GM21576 (cell line): Measurements from ENCODE around the gene TNFRSF14.
"Not testable (repeated sequence)": the region's sequence is repeated elsewhere in the genome, so short reads cannot be mapped to it uniquely, and the experiment has no call there.

ENCODE experiments used
- ATAC-seq: cut with Tn5 transposase; IDR thresholded peaks from one replicate; pipeline ENCODE4 v1.9.1; 2021; ENCODE audit warnings: mild to moderate bottlenecking, moderate library complexity; ENCODE audit not compliant: unreplicated experiment

The TNFRSF14 gene

DNA sequence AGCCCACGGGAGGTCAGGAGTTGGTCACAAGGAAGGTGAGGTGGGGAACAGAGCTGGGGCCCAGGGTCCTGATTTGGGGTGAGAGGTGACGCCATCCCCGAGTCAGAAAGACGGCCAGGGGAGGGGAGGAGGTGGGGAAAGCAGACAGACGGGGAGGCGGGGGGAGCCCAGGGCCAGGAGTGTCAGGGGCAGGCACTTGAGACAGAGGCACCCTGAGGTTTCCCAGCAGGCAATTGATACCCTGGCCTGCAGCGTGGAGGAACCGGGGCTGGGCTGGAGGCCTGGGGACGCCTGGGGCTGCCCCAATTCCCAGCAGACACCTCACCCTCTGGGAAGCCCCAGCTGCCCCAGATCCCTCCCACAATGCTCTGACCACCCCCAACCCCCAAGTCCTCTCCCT lies 3.1 kb upstream of the TNFRSF14 start:
- not testable (repeated sequence) for ATAC-seq

DNA sequence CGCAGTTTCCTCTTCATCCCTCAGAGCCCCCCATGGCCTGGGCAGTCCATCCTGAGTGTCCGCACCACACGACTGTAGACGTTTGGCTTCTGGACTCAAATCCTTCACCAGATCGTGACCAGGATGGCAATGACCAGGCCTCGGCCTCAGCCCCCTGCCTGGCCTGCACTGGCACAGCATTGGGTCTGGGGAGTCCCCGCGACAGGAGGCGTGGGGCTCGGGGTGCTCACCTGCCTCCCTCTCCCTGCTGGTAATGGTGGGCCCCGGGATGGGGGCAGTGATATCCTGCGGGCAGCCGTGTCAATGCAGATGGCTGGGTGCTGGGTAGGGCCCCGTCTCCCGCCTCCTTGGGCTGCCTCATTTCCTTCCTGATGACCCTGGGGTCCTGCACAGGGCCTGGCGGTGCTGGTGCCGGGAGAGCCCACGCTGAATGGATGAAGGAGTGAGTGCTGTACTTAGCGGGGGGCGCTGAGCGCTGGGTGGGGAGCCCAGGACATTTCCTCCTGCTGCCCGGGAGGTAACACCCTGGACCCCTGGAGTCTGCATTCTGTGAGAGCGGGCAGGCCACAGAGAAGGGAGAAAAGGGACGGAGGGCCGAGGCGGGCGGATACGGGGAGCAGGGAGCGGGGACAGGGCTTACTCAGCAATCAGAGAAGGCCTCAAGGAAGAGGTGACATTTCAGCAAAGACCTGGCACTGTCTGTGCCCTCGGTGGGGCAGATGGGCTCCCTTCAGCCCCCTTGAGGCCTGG lies 2.1 kb upstream of the TNFRSF14 start:
- no peak for ATAC-seq

DNA sequence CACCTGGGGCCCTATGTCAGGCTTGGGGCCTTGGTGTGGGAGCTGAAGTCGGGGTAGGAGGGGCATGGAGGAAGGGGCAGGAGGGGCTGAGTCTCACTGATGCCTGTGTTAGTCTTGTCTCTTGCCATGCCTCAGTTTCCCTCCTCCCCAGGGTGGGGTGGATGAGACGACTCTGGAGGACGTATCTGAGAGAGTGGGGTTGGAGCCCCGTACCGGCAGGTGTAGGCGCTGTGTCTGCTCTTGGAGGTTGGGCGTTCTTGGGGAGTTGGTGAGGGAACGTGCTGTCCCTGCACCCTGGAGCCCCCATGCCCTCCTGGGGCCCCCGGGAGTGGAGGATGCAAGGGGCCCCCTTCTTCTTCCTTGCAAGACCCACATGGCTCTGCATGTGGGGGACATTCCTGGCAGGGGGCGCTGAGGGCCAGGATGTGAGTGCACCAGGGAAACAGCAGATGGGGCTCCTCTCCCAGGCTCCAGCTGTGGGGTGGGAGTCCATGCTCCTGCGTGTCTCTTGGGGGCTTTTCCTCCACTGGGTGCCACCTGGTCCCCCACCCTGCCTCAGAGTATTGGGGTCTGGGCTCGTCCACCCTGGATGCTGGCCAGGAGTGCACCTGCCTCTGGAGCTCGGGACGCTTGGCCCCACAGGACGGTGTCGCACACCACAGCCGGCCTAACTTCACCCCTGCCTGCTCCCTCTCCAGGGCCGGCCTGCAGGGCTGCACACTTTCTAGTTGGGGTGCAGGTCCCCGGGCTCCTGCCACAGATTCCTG lies 1.4 kb upstream of the TNFRSF14 start:
- ATAC-seq: no peak

DNA sequence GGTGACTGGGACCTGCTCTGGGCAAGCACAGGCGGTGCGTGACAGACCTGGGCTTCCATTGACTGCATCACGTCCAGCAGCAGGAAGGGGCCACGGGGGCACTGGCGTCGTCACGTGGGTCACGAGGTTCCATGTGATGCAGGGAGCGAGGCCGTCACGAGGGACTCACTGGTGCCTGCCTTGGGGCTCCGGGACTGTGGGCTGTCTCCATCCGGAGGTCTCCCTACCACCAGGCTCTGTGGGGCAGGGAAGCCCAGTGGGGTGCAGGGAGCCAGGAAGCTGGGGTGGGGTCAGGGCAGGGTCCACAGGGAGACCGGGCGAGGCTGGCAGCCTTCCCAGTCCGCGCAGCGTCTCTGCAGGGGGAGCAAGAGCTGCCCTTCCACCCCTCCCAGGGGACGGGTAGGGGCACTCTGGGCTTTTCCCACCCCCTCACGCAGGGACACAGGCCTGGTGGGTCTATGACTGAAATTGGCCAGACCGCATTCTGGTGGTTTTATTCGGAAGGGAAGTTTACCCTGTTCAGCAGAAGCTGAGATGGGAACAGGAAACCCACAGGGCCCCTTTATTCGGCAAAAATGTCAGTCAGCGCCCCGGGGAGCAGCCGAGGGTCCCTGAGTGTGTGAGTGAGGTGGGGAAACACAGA lies 416 bp upstream of the TNFRSF14 start:
- ATAC-seq: peak; percentile 31

DNA sequence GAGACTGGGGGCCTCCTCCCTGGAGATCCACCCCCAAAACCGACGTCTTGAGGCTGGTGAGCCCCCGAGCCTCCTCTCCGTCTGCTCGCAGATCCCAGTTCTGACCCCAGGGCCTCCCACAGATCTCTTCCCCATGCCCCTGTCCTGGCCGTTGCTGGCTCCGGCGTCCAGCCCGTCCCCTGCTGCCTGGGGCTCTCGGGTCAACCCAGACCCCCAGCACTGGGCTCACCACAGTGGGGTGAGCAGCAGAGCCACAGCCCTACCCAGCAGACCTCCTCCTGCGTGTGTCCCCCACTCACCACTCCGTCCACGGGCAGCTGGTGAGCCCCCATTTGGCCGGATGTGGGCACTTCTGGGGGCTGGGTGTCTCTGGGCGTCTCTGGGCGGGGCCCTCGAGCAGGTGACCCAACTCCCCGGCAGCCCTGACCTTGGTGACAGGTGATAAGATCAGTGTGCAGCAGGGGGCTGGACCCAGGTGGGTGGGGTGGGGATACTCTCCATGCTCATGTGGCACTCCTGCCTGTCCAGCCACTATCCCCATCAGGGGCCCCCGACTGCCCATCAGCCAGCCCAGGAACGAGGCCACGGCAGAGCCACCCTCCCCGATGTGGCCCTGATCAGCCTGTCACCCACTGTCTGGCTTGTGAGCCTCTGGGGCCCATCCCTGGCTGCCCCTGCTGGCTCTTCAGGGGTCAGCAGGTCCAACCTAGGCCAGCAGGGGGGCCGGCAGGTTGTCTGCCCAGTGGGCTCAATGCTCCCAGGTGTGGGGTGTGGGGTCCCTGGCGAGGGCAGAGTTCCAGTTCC lies 709 bp downstream of the TNFRSF14 start:
- no peak for ATAC-seq

DNA sequence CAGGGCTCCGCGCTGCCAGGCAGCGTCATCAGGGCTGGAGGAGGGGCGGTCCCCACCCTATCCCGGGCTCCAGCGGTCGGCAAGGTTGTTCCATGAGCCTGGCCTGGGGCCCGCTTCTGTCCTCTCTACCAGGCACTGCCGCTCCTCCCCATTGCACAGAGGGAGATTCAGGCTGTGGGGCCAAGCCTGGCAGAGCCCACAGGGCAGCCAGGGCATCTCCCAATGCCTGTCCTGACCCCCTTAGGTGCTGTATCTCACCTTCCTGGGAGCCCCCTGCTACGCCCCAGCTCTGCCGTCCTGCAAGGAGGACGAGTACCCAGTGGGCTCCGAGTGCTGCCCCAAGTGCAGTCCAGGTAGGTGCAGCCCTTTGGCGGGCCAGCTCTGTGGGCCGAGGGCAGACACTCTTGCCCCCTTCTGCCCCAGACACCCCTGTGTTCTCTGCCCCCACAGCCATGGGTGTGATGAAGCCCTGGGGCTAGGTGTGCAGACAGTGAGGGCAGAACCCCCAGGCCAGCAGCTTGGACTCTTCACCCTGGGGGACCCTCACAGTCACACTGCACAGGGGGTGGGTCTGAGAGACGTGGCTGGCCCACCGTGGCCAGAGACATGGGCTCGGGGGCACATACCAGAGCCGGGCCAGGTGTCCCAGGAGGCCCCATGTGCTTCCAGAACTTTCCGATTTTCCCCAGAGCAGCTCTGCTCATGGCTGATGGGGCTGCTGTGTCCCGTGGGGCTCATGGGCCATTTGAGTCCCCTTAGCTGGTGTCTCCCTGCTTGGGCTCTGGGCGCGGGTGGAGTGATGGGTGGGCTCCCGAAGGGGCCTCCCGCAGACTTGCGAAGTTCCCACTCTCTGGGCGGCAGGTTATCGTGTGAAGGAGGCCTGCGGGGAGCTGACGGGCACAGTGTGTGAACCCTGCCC lies 1.6 kb downstream of the TNFRSF14 start:
- no peak for ATAC-seq

DNA sequence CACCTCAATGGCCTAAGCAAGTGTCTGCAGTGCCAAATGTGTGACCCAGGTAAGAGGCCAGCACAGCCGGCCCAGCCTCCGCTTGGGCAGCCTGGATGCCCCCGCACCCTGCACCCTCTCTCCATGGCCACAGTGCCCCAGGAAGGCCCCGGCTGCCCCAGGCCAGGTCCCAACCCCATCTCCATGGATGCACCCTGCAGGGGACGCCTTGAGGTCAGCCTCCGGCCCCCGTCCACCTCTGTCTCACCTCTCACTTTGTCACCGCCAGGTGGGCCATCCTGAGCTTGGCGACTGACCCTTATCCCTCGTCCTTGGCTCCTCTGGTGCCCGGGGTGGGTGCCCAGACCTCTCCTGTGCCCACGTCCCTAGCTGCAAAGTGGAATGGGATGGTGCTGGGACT lies 2.2 kb downstream of the TNFRSF14 start:
- ATAC-seq: no peak

DNA sequence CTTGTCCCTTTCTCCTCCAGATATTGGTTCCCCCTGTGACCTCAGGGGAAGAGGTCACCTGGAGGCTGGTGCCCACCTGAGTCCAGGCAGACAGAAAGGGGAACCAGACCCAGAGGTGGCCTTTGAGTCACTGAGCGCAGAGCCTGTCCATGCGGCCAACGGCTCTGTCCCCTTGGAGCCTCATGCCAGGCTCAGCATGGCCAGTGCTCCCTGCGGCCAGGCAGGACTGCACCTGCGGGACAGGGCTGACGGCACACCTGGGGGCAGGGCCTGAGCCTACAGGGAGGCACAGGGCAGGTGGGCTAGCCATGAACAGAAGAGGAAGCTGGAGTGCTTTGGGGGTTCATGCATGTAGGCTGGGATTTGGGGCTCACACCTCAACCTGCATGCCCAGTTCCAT lies 2.7 kb downstream of the TNFRSF14 start:
- no peak for ATAC-seq

DNA sequence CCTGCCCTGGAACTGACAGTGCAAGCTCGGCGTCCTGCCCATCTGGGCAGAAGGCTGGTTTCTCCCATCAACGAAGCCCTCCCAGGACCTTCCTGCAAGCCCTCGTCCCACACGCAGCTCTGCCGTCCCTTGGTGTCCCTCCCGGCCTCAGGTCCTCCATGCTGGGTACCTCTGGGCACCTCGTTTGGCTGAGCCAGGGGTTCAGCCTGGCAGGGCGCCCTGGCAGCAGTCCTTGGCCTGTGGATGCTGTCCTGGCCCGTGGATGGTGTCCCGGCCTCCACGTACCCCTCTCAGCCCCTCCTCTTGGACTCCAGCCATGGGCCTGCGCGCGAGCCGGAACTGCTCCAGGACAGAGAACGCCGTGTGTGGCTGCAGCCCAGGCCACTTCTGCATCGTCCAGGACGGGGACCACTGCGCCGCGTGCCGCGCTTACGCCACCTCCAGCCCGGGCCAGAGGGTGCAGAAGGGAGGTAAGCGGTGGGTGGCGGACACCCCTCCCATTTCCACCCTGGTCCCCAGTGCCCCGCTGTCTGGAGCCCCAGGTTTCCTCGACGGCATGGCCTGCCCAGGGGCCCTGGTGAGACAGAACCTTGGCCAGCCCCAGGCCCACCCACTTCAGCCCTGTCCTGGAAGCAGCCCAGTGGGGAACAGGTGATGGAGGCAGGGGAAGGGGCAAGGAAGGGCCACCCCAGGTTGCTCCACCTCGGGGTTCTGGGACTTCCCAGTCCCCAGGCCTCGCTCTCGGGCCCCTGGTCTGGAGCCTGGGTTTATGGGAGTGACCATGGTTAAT lies 3.5 kb downstream of the TNFRSF14 start:
- no peak for ATAC-seq

DNA sequence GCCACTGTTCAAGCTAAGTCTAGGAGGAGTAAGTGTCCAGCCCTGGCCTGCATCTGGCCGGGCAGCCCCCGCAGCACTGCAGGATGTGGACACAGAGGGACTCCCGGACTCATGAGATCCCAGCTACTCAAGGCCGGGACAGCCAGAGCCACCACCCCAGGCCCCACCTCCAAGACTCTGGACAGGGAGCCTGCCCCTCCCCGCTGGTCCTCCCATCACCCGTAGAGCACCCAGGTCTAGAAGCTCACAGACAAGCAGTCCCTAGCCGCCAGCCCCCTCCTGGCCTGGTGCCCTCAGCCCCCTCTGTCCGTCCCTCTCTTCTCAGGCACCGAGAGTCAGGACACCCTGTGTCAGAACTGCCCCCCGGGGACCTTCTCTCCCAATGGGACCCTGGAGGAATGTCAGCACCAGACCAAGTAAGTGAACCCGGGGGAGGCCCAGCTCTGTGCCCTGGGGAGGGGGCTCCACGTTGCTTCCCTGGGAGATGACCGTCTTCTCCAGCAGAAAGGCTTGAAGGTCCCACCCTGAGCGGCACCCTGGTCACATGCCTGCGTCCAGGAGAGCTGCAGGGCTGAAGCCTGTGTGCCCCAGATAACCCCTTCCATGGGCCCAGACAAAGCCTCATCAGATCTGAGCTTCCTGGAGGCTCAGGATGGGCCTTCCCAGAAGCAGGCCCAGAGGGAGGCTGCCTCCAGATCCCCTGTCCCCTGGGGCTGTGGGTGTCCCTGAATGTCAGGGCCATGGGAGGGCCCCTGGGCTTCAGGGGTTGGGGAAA lies 4.3 kb downstream of the TNFRSF14 start:
- no peak for ATAC-seq

DNA sequence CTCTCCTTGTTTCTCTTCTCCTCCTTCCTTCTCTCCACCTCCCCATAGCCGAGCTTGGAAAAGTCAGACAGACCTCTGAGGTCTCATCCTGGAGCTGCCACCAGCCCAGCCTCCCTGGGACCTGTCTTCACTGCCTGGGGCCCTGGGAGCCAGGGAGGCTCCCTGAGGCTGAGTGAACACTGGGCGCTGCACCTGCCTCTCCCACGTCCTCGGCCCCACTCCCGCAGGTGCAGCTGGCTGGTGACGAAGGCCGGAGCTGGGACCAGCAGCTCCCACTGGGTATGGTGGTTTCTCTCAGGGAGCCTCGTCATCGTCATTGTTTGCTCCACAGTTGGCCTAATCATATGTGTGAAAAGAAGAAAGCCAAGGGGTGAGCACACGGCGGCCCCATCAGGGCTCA lies 5.3 kb downstream of the TNFRSF14 start:
- ATAC-seq: no peak

DNA sequence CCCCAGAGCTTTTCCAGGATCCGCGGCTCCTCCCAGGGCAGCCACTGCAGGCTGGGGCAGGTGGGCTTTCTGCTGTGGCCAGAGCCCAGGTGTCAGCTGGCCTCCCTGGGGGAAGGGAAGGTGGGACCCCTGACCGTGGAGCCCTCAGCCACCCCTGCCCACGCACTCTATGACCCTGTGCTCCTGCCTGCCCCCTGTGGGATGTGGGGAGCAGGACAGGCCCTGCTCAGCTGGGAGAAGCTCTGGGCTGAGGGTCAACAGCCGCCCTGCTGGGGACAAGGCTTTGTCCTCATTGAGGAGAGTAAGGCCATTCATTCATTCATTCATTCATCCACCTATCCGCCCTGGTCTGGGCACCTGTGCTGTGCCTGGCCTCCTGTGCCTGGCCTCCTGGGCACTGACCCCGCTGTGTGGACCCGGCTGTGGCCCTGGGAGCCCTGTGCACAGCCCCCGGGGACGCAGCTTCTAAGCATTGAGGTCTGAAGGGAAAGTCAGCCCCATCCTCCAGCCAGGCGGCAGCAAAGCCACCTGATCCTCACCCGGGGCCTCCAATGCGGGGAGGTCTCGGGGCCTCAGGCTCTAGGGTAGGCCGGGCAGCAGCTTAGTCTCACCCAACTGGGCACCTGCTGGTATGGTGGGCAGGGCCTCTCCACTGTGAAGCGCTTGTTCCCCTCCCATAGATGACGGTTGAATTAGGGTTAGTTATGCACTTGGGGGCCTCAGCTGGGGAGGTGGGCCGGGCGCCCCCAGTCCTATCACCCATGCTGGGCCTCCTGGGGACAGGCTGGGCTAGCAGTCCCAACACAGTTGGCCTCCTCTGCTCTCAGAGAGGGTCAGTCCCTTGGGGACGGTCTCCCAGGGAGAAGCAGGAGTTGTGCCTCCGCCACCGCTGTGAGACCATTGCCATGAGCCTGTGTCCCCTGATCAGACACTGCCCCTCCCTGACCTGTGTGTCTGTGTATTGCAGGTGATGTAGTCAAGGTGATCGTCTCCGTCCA lies 6.0 kb downstream of the TNFRSF14 start:
- ATAC-seq: no peak

DNA sequence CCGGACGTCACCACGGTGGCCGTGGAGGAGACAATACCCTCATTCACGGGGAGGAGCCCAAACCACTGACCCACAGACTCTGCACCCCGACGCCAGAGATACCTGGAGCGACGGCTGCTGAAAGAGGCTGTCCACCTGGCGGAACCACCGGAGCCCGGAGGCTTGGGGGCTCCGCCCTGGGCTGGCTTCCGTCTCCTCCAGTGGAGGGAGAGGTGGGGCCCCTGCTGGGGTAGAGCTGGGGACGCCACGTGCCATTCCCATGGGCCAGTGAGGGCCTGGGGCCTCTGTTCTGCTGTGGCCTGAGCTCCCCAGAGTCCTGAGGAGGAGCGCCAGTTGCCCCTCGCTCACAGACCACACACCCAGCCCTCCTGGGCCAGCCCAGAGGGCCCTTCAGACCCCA lies 7.0 kb downstream of the TNFRSF14 start:
- no peak for ATAC-seq

DNA sequence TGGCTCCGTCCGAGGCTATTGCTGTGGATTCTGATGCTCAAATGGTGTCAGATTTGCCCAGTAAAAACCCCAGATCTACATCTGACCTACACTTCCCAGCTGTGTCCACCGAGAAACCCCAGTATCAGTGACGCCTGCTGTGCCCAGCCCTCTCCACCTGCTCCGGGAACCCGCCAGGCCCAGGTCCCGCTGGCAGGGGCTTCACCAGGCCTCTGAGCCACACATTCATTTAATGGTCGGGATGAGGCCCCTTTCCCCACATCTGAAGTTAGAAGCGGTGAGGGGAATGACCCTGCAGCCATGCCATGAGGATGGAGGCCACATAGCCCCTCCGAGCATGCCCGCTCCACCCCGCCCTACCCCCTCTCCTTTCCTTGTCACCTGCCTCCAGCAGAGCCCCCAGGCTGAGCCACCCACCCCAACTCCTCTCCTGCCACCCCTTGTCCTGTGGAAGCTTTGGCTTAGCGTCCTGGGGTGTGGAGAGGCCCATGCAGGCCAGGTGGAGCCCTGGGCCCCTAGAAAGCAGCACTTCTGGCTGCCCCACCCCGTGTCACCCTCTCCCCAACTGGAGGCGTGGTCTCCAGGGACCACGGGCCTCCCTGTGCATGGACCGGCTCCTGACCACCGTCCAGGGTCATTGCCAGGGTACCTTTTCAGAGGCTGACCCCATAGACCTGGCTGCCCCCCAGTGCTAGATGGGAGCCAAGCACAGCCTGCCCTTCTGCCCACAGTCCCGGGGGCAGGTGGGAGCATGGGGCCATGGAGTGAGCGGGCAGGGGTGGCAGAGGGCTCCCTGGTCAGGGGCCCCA lies 8.0 kb downstream of the TNFRSF14 start:
- ATAC-seq: no peak

DNA sequence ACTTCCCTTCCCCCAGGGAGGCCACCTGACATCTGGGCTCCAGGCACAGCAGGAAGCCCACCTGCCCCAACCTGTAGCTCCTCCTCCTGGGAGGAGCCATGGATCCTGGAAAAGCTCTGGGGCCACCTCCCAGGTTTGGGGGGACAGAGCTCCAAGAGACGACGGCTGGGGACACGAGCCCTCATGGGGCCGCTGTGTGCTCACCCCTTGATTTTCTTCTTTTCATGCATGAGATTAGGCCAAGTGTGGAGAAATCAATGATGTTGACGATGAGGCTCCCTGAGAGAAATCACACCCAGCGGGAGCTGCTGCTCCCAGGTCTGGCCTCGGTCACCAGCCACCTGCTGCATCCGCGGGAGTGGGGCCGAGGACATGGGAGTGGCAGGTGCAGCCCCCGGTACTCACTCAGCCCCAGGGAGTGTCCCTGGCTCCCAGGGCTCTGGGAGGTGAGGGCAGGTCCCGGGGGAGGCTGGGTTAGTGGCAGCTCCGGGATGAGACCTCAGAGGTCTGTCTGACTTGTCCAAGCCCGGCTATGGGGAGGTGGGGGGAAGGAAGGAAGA lies 8.7 kb downstream of the TNFRSF14 start:
- ATAC-seq: no peak
